ENCODE measurements around the gene SLC38A6.

GRCh38 chr14:61076556-61076955 lies 95.5 kb downstream of the SLC38A6 start:
- TF ChIP-seq, protein P1, sequence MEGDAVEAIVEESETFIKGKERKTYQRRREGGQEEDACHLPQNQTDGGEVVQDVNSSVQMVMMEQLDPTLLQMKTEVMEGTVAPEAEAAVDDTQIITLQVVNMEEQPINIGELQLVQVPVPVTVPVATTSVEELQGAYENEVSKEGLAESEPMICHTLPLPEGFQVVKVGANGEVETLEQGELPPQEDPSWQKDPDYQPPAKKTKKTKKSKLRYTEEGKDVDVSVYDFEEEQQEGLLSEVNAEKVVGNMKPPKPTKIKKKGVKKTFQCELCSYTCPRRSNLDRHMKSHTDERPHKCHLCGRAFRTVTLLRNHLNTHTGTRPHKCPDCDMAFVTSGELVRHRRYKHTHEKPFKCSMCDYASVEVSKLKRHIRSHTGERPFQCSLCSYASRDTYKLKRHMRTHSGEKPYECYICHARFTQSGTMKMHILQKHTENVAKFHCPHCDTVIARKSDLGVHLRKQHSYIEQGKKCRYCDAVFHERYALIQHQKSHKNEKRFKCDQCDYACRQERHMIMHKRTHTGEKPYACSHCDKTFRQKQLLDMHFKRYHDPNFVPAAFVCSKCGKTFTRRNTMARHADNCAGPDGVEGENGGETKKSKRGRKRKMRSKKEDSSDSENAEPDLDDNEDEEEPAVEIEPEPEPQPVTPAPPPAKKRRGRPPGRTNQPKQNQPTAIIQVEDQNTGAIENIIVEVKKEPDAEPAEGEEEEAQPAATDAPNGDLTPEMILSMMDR (conservative IDR thresholded peaks at IDR 0.05; ENCODE audit: low read depth, low read length), result no peak
- TF ChIP-seq EZH2 (IDR thresholded peaks at IDR 0.05; ENCODE audit: borderline replicate concordance, low read depth, low read length, poor library complexity, severe bottlenecking), result no peak

Measured in A673 (cell line).